ENCODE measurements around the gene USP3. TPM values are rescaled to one million over a fixed set of nuclear protein-coding genes. Genes with fewer than 3 reads are reported as not detected.

The USP3 gene
- polyA plus RNA-seq = 10 to 100 TPM; 24.7 to 36.1 (median 28.9) TPM
- long read RNA-seq, donor 1 = 0 reads
- long read RNA-seq, donor 2, partial matches to known transcripts = 0 of 2 reads
- long read RNA-seq, donor 2, other reads (novel, unspliced or antisense) = 0 of 2 reads
- long read RNA-seq, donor 3, partial matches to known transcripts = 6 of 8 reads
- long read RNA-seq, donor 3, other reads (novel, unspliced or antisense) = 0 of 8 reads
- long read RNA-seq, donor 4 = 0 reads
- long read RNA-seq, donor 5, partial matches to known transcripts = 0 of 1 reads
- long read RNA-seq, donor 5, other reads (novel, unspliced or antisense) = 0 of 1 reads
- long read RNA-seq, donor 6, partial matches to known transcripts = 0 of 3 reads
- long read RNA-seq, donor 6, other reads (novel, unspliced or antisense) = 0 of 3 reads
- long read RNA-seq, donor 7, partial matches to known transcripts = 7 of 8 reads
- long read RNA-seq, donor 7, other reads (novel, unspliced or antisense) = 0 of 8 reads
- long read RNA-seq, donor 8, partial matches to known transcripts = 0 of 1 reads
- long read RNA-seq, donor 8, other reads (novel, unspliced or antisense) = 0 of 1 reads
- long read RNA-seq, donor 9 = 0 reads
- long read RNA-seq, donor 10, full-length matches to known transcripts = 3 of 3 reads
- long read RNA-seq, donor 10, partial matches to known transcripts = 0 of 3 reads
- long read RNA-seq, donor 10, other reads (novel, unspliced or antisense) = 0 of 3 reads

DNA sequence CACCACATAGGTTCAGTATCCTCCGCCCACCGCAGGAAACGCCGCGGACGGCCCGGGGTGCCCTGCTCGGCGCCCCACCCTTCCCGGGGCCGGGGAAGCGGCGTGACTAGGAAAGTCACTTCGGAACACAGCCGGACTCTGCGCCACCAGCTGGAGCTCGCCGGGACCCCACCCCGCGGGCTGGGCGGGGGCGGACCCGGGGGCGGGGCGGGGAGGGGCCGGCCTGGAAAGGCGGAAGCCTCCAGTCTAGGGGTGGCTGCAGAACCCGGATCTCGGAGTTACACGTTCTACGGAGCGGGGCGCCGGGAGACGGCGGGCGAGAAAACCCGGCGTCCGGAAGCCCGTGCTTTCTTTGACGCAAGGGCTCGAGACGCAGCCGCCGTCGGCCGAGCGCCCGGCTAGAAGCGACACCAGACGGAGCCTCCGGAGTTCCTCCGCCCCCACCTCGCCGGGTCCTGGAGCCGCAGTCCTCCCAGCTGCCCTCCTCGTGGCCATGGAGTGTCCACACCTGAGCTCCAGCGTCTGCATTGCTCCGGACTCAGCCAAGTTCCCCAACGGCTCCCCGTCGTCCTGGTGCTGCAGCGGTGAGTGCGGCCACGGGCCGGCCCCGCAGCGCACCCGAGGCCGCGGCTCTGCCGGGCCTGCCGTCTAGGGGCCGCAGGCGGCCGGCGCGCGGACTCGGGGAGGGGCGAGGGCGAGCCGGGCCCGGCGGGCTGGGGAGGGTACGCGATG lies at the start of gene USP3:
Gene USP3, plus strand, starts transcription at position 347 of the 732 bp plus-strand sequence. Its CDS starts 147 bp downstream, at position 494.
- H3K4me1 ChIP-seq (ENCODE audit: control insufficient read depth in 3 of 3, insufficient read depth in 2 of 3, low read depth in 1 of 3, low read length in 2 of 3) = peaks cover 7 to 47% (median 22%) of the 10 kb centered on the region in 3 donors
- DNase-seq = peak; percentile 93 to 99
- peak within 1 kb of the TSS; percentile 98 to 99 (median 98) for H3K27ac ChIP-seq (ENCODE audit: low read depth in 1 of 3, low read length in 2 of 3)
- no peaks in the 10 kb centered on the region for H3K9me3 ChIP-seq (ENCODE audit: control insufficient read depth in 2 of 2, insufficient read depth in 1 of 2, low read depth in 1 of 2, low read length in 1 of 2)
- 0% methylated on average over 42 to 88 of the region's 88 CpGs for WGBS, 3 donors
- peak within 1 kb of the TSS; percentile 88 to 98 (median 96) for H3K4me3 ChIP-seq (ENCODE audit: low read depth in 1 of 3, low read length in 3 of 3)
- no peaks in the 10 kb centered on the region for H3K36me3 ChIP-seq (ENCODE audit: control insufficient read depth in 3 of 3, insufficient read depth in 2 of 3, low read depth in 1 of 3, low read length in 3 of 3)
- no peak for FAIRE-seq
- no peaks in the 10 kb centered on the region for H3K27me3 ChIP-seq (ENCODE audit: control insufficient read depth in 3 of 3, insufficient read depth in 3 of 3, low read length in 3 of 3)

- Histone ChIP-seq H3K9me3 (ENCODE audit: control insufficient read depth in 2 of 2, insufficient read depth in 1 of 2, low read depth in 1 of 2, low read length in 1 of 2) (peaks cover 0 to 6% of the 10 kb centered on the region in 2 donors), H3K27me3 (ENCODE audit: control insufficient read depth in 3 of 3, insufficient read depth in 3 of 3, low read length in 3 of 3) (no peaks in the 10 kb centered on the region), H3K36me3 (ENCODE audit: control insufficient read depth in 3 of 3, insufficient read depth in 2 of 3, low read depth in 1 of 3, low read length in 3 of 3) (no peaks in the 10 kb centered on the region), H3K27ac (ENCODE audit: low read depth in 1 of 3, low read length in 2 of 3) (no peak overlapping the region), H3K4me3 (ENCODE audit: low read depth in 1 of 3, low read length in 3 of 3) (no peak overlapping the region), H3K4me1 (ENCODE audit: control insufficient read depth in 3 of 3, insufficient read depth in 2 of 3, low read depth in 1 of 3, low read length in 2 of 3) (peaks cover 0 to 16% (median 0%) of the 10 kb centered on the region in 3 donors)
- no peak for FAIRE-seq
- WGBS, 3 donors = 72 to 78% (median 76%) methylated on average over 1 of the region's 1 CpG
- no peak for DNase-seq
Observed at GRCh38 chr15:63456258-63456657, 48.1 kb upstream of the USP3 start.

GRCh38 chr15:63457379-63457778 lies 47.0 kb upstream of the USP3 start:
- no peaks in the 10 kb centered on the region for H3K36me3 ChIP-seq (ENCODE audit: control insufficient read depth in 3 of 3, insufficient read depth in 2 of 3, low read depth in 1 of 3, low read length in 3 of 3)
- H3K27me3 ChIP-seq (ENCODE audit: control insufficient read depth in 3 of 3, insufficient read depth in 3 of 3, low read length in 3 of 3) = no peaks in the 10 kb centered on the region
- H3K27ac ChIP-seq (ENCODE audit: low read depth in 1 of 3, low read length in 2 of 3) = no peak overlapping the region
- no peak overlapping the region for H3K4me3 ChIP-seq (ENCODE audit: low read depth in 1 of 3, low read length in 3 of 3)
- H3K4me1 ChIP-seq (ENCODE audit: control insufficient read depth in 3 of 3, insufficient read depth in 2 of 3, low read depth in 1 of 3, low read length in 2 of 3) = peaks cover 0 to 28% (median 0%) of the 10 kb centered on the region in 3 donors
- 62 to 75% (median 68%) methylated on average over 5 of the region's 5 CpGs for WGBS, 3 donors
- peaks cover 0 to 6% of the 10 kb centered on the region in 2 donors for H3K9me3 ChIP-seq (ENCODE audit: control insufficient read depth in 2 of 2, insufficient read depth in 1 of 2, low read depth in 1 of 2, low read length in 1 of 2)
- FAIRE-seq (no peak), DNase-seq (no peak)

- H3K4me1 ChIP-seq (ENCODE audit: control insufficient read depth in 3 of 3, insufficient read depth in 2 of 3, low read depth in 1 of 3, low read length in 2 of 3) = peaks cover 0 to 34% (median 0%) of the 10 kb centered on the region in 3 donors
- H3K4me3 ChIP-seq (ENCODE audit: low read depth in 1 of 3, low read length in 3 of 3) = no peak overlapping the region
- FAIRE-seq (no peak), DNase-seq (no peak)
- 78 to 83% (median 82%) methylated on average over 5 of the region's 5 CpGs for WGBS, 3 donors
- peaks cover 0 to 6% of the 10 kb centered on the region in 2 donors for H3K9me3 ChIP-seq (ENCODE audit: control insufficient read depth in 2 of 2, insufficient read depth in 1 of 2, low read depth in 1 of 2, low read length in 1 of 2)
- no peak overlapping the region for H3K27ac ChIP-seq (ENCODE audit: low read depth in 1 of 3, low read length in 2 of 3)
- H3K36me3 ChIP-seq (ENCODE audit: control insufficient read depth in 3 of 3, insufficient read depth in 2 of 3, low read depth in 1 of 3, low read length in 3 of 3) = no peaks in the 10 kb centered on the region
- H3K27me3 ChIP-seq (ENCODE audit: control insufficient read depth in 3 of 3, insufficient read depth in 3 of 3, low read length in 3 of 3) = no peaks in the 10 kb centered on the region
Observed at GRCh38 chr15:63458026-63458425, 46.4 kb upstream of the USP3 start.

GRCh38 chr15:63458794-63459395 lies 45.5 kb upstream of the USP3 start:
- H3K4me1 ChIP-seq (ENCODE audit: control insufficient read depth in 3 of 3, insufficient read depth in 2 of 3, low read depth in 1 of 3, low read length in 2 of 3) = peaks cover 4 to 42% (median 5%) of the 10 kb centered on the region in 3 donors
- FAIRE-seq (no peak), DNase-seq (no peak)
- no peaks in the 10 kb centered on the region for H3K27me3 ChIP-seq (ENCODE audit: control insufficient read depth in 3 of 3, insufficient read depth in 3 of 3, low read length in 3 of 3)
- H3K27ac ChIP-seq (ENCODE audit: low read depth in 1 of 3, low read length in 2 of 3) = no peak overlapping the region
- H3K9me3 ChIP-seq (ENCODE audit: control insufficient read depth in 2 of 2, insufficient read depth in 1 of 2, low read depth in 1 of 2, low read length in 1 of 2) = peaks cover 0 to 6% of the 10 kb centered on the region in 2 donors
- WGBS, 3 donors = 82 to 93% (median 89%) methylated on average over 20 to 36 of the region's 36 CpGs
- H3K4me3 ChIP-seq (ENCODE audit: low read depth in 1 of 3, low read length in 3 of 3) = no peak overlapping the region
- no peaks in the 10 kb centered on the region for H3K36me3 ChIP-seq (ENCODE audit: control insufficient read depth in 3 of 3, insufficient read depth in 2 of 3, low read depth in 1 of 3, low read length in 3 of 3)

GRCh38 chr15:63460210-63461155 lies 43.9 kb upstream of the USP3 start:
- WGBS, 3 donors = 16 to 65% (median 42%) methylated on average over 14 to 15 of the region's 15 CpGs
- Histone ChIP-seq H3K4me3 (ENCODE audit: low read depth in 1 of 3, low read length in 3 of 3) (peak overlapping the region in 1 of 3 donors; percentile 16), H3K27ac (ENCODE audit: low read depth in 1 of 3, low read length in 2 of 3) (peak overlapping the region; percentile 52 to 84 (median 82)), H3K4me1 (ENCODE audit: control insufficient read depth in 3 of 3, insufficient read depth in 2 of 3, low read depth in 1 of 3, low read length in 2 of 3) (peaks cover 5 to 47% (median 11%) of the 10 kb centered on the region in 3 donors), H3K9me3 (ENCODE audit: control insufficient read depth in 2 of 2, insufficient read depth in 1 of 2, low read depth in 1 of 2, low read length in 1 of 2) (peaks cover 0 to 6% of the 10 kb centered on the region in 2 donors), H3K36me3 (ENCODE audit: control insufficient read depth in 3 of 3, insufficient read depth in 2 of 3, low read depth in 1 of 3, low read length in 3 of 3) (no peaks in the 10 kb centered on the region), H3K27me3 (ENCODE audit: control insufficient read depth in 3 of 3, insufficient read depth in 3 of 3, low read length in 3 of 3) (no peaks in the 10 kb centered on the region)
- peak; percentile 65 to 80 for DNase-seq
- no peak for FAIRE-seq

- H3K4me3 ChIP-seq (ENCODE audit: low read depth in 1 of 3, low read length in 3 of 3) = peak overlapping the region in 1 of 3 donors; percentile 16
Observed at GRCh38 chr15:63461230-63461985, 43.0 kb upstream of the USP3 start.

More at GRCh38 chr15:63461230-63461985, 43.0 kb upstream of the USP3 start:
- Histone ChIP-seq H3K27ac (ENCODE audit: low read depth in 1 of 3, low read length in 2 of 3) (peak overlapping the region; percentile 16 to 84 (median 82)), H3K9me3 (ENCODE audit: control insufficient read depth in 2 of 2, insufficient read depth in 1 of 2, low read depth in 1 of 2, low read length in 1 of 2) (peaks cover 0 to 6% of the 10 kb centered on the region in 2 donors), H3K27me3 (ENCODE audit: control insufficient read depth in 3 of 3, insufficient read depth in 3 of 3, low read length in 3 of 3) (no peaks in the 10 kb centered on the region), H3K36me3 (ENCODE audit: control insufficient read depth in 3 of 3, insufficient read depth in 2 of 3, low read depth in 1 of 3, low read length in 3 of 3) (no peaks in the 10 kb centered on the region), H3K4me1 (ENCODE audit: control insufficient read depth in 3 of 3, insufficient read depth in 2 of 3, low read depth in 1 of 3, low read length in 2 of 3) (peaks cover 5 to 48% (median 11%) of the 10 kb centered on the region in 3 donors)
- FAIRE-seq (no peak), DNase-seq (peak; percentile 55 to 60)
- WGBS, 3 donors = 28 to 51% (median 42%) methylated on average over 22 of the region's 22 CpGs
